Endothelial cell of umbilical vein (primary cell): ENCODE data around the gene LBHD2. TPM values are rescaled to one million over a fixed set of nuclear protein-coding genes. Genes with fewer than 3 reads are reported as not detected.
"Not testable (repeated sequence)": the region's sequence is repeated elsewhere in the genome, so short reads cannot be mapped to it uniquely, and the experiment has no call there.

ENCODE experiments used
- BruUV-seq: library from RNA; stranded (reverse); fragments of 400-500 nt; replicated peaks from 2 replicates; lab custom pipeline; 2021; lab: Mats Ljungman, UMichigan
- CTCF ChIA-PET: fragments of 300-600, 350-600 bp; sonication (Branson Sonifier 250); formaldehyde crosslinking; loops from one replicate; lab custom pipeline; 2021; ENCODE audit warnings: antibody characterized with exemption, inconsistent platforms; lab: Charles Lee
- POLR2A ChIA-PET: fragments of 300-600, 350-600 bp; sonication (Branson Sonifier 250); formaldehyde crosslinking; loops from one replicate; lab custom pipeline; 2021; ENCODE audit warnings: antibody characterized with exemption, inconsistent platforms; lab: Charles Lee
- DNase-seq: peaks from one replicate; pipeline ENCODE4 v3.0.0-alpha.2; 2011; ENCODE audit warnings: low read depth, low spot score
- FAIRE-seq: peaks from 2 replicates; lab custom pipeline; 2011; peaks lifted over from hg19 to GRCh38; lab: Jason Lieb, UNC
- H2AFZ ChIP-seq: 2 replicates; pipeline ENCODE4 v1.6.0; 2012; ENCODE audit warnings: low read depth, low read length, control low read depth, inconsistent platforms
- H3K27ac ChIP-seq: 2 replicates; pipeline ENCODE4 v1.5.1; 2011; ENCODE audit warnings: low read depth, mild to moderate bottlenecking, control low read depth, low read length, moderate library complexity; ENCODE audit not compliant: insufficient read depth
- H3K27me3 ChIP-seq, 2 experiments: 2 replicates each; pipeline versions ENCODE4 v1.6.0 to v1.6.1; 2011; ENCODE audit warnings: low read length in 2 of 2, mixed read lengths in 1 of 2; ENCODE audit not compliant: control insufficient read depth in 2 of 2, insufficient read depth in 2 of 2
- H3K36me3 ChIP-seq, 2 experiments: 2 replicates in 1 of 2; 3 replicates in 1 of 2; pipeline ENCODE4 v1.5.1; 2011; ENCODE audit warnings: low read length in 2 of 2, mild to moderate bottlenecking in 1 of 2, moderate library complexity in 1 of 2; ENCODE audit not compliant: control insufficient read depth in 2 of 2, insufficient read depth in 2 of 2; ENCODE audit errors: extremely low read depth in 1 of 2
- H3K4me1 ChIP-seq: 3 replicates; pipeline ENCODE4 v1.5.1; 2011; ENCODE audit warnings: mild to moderate bottlenecking, low read length; ENCODE audit not compliant: control insufficient read depth, insufficient read depth; ENCODE audit errors: extremely low read depth
- H3K4me2 ChIP-seq: 2 replicates; pipeline ENCODE4 v1.6.1; 2011; ENCODE audit warnings: low read length, control low read depth, mixed read lengths; ENCODE audit not compliant: insufficient read depth
- H3K4me3 ChIP-seq, 3 experiments: fragments of 200-600 bp in 1 of 3; sonication (generic), shearing (Covaris generic) in 1 of 3; replicated peaks in 1 of 3; 2 replicates each; pipeline ENCODE4 v1.5.1; 2011 to 2016; ENCODE audit warnings: control low read depth in 3 of 3, low read length in 3 of 3, mild to moderate bottlenecking in 2 of 3, inconsistent platforms in 1 of 3, low read depth in 1 of 3, moderate library complexity in 1 of 3; ENCODE audit not compliant: insufficient read depth in 1 of 3
- H3K79me2 ChIP-seq: 2 replicates; pipeline ENCODE4 v1.6.0; 2012; ENCODE audit warnings: low read length, inconsistent platforms; ENCODE audit not compliant: control insufficient read depth, insufficient read depth
- H3K9ac ChIP-seq: replicated peaks from 2 replicates; pipeline ENCODE3; 2011; ENCODE audit warnings: low read length, control low read depth; ENCODE audit not compliant: insufficient read depth; ENCODE audit errors: extremely low read depth
- H3K9me1 ChIP-seq: replicated peaks from 3 replicates; pipeline ENCODE4 v1.6.0; 2011; ENCODE audit warnings: mild to moderate bottlenecking, low read length; ENCODE audit not compliant: control insufficient read depth, insufficient read depth; ENCODE audit errors: extremely low read depth
- H3K9me3 ChIP-seq: replicated peaks from 2 replicates; pipeline ENCODE4 v1.5.1; 2012; ENCODE audit warnings: low read length, inconsistent platforms; ENCODE audit not compliant: control insufficient read depth, insufficient read depth
- H4K20me1 ChIP-seq: replicated peaks from 2 replicates; pipeline ENCODE3; 2011; ENCODE audit warnings: mild to moderate bottlenecking, low read length; ENCODE audit not compliant: control insufficient read depth, insufficient read depth; ENCODE audit errors: extremely low read depth
- CTCF ChIP-seq, 2 donors: IDR thresholded peaks; 1 replicate in 1 of 2; 2 replicates in 1 of 2; pipeline ENCODE4 v1.5.1; 2011; ENCODE audit warnings: low read length in 2 of 2, mild to moderate bottlenecking in 2 of 2, moderate library complexity in 2 of 2, control low read depth in 1 of 2, inconsistent platforms in 1 of 2, low read depth in 1 of 2; ENCODE audit not compliant: insufficient read depth in 1 of 2; ENCODE audit errors: extremely low read depth in 1 of 2
- EZH2 ChIP-seq: IDR thresholded peaks from 2 replicates; pipeline ENCODE4 v1.6.1; 2012; ENCODE audit warnings: borderline replicate concordance, low read depth, mild to moderate bottlenecking, moderate library complexity, low read length, inconsistent platforms; ENCODE audit not compliant: severe bottlenecking
- FOS ChIP-seq: IDR thresholded peaks from 2 replicates; pipeline ENCODE4 v1.6.1; 2011; ENCODE audit warnings: mild to moderate bottlenecking, low read length, moderate library complexity, borderline replicate concordance; ENCODE audit not compliant: insufficient read depth
- GATA2 ChIP-seq: IDR thresholded peaks from 2 replicates; pipeline ENCODE4 v1.7.0; 2011; ENCODE audit warnings: low read depth, mild to moderate bottlenecking, moderate library complexity, mixed read lengths, low read length; ENCODE audit not compliant: insufficient read length, insufficient read depth
- JUN ChIP-seq: IDR thresholded peaks from 2 replicates; pipeline ENCODE4 v1.6.1; 2011; ENCODE audit warnings: borderline replicate concordance, low read depth; ENCODE audit not compliant: insufficient read length, insufficient read depth
- MAX ChIP-seq: IDR thresholded peaks from 2 replicates; pipeline ENCODE4 v1.6.1; 2011; ENCODE audit not compliant: insufficient read depth, insufficient read length
- MYC ChIP-seq: IDR thresholded peaks from one replicate; pipeline ENCODE4 v1.6.1; 2011; ENCODE audit warnings: mild to moderate bottlenecking, low read depth, low read length
- POLR2A ChIP-seq: IDR thresholded peaks from 2 replicates; pipeline ENCODE4 v1.6.1; 2012; ENCODE audit warnings: low read depth, mild to moderate bottlenecking, control low read depth, low read length
- POLR2AphosphoS5 ChIP-seq: IDR thresholded peaks from 2 replicates; pipeline ENCODE4 v1.6.1; 2012; ENCODE audit warnings: low read depth, mild to moderate bottlenecking, control low read depth, low read length, moderate library complexity; ENCODE audit not compliant: insufficient read depth
- dilution Hi-C: fragments of 300-500 bp; cut with MboI; formaldehyde crosslinking; loops from one replicate; pipeline ENCODE4 v1.15.0; 2019; ENCODE audit warnings: low sequenced_read_pairs; ENCODE audit not compliant: extremely low pct_ligation_motif_present
- intact Hi-C: fragments of 100-400 bp; cut with micrococcal nuclease; formaldehyde crosslinking; loops from one replicate; pipeline ENCODE4 v1.10.0; 2022
- polyA plus RNA-seq, 4 experiments: library from polyadenylated mRNA; depleted of rRNA in 3 of 4; stranded (reverse) in 3 of 4; unstranded in 1 of 4; fragments of >200 nt; gene quantifications; 2 replicates each; pipeline versions ENCODE4 v1.2.1 to v1.2.3, GENCODE V29; 2011 to 2012; ENCODE audit warnings: missing spikeins in 1 of 4
- total RNA-seq: library from RNA; stranded (reverse); gene quantifications from 2 replicates; pipeline ENCODE4 v1.2.3, GENCODE V29; 2021

The LBHD2 gene
- total and polyA plus RNA-seq, 2 donors (not counting 3 experiments of a cell fraction or from before 2014, with no cell fraction given), result not detected

GRCh38 chr14:103118663-103119404 is 34.8 kb downstream of the LBHD2 start:
- Histone ChIP-seq H3K27ac (no peak overlapping the region), H2AFZ (no peak overlapping the region), H3K4me1 (peaks cover 26% of the 10 kb centered on the region), H3K4me2 (no peak overlapping the region), H3K9me3 (no peaks in the 10 kb centered on the region), H3K36me3 (no peaks in the 10 kb centered on the region), H4K20me1 (no peaks in the 10 kb centered on the region), H3K79me2 (no peaks in the 10 kb centered on the region), H3K9me1 (no peaks in the 10 kb centered on the region), H3K27me3 (no peaks in the 10 kb centered on the region), H3K4me3 (no peak overlapping the region), H3K9ac (no peak overlapping the region)
- dilution Hi-C loops, result no loop called here
- TF ChIP-seq POLR2A (no peak), FOS (no peak), MYC (no peak), CTCF (IDR thresholded peaks at IDR 0.05; ENCODE audit: extremely low read depth in 1 of 2, insufficient read depth in 1 of 2, low read depth in 1 of 2, low read length in 2 of 2) (no peak), JUN (no peak), GATA2 (no peak), POLR2AphosphoS5 (no peak), EZH2 (no peak), MAX (no peak)
- no peak for FAIRE-seq
- CTCF ChIA-PET, result interaction anchor here (1.2 to 2.2 kb wide), 4 partner anchors 8 to 16 kb away, joined by 3 to 33 read pairs (median 7); no protein-coding TSS in a partner anchor
- intact Hi-C loops, result no loop called here
- DNase-seq, result no peak
- BruUV-seq, result no TSS peak
- POLR2A ChIA-PET, result interaction anchor here (0.7 kb wide), 1 partner anchor 19 kb away, joined by 6 read pairs; no protein-coding TSS in a partner anchor

GRCh38 chr14:103119527-103119926 is 35.5 kb downstream of the LBHD2 start:
- H3K9ac ChIP-seq, H3K4me2 ChIP-seq, FAIRE-seq, H3K27ac ChIP-seq, H3K4me3 ChIP-seq, H3K9me1 ChIP-seq, H3K9me3 ChIP-seq, H3K27me3 ChIP-seq, dilution Hi-C loops, H2AFZ ChIP-seq, intact Hi-C loops, H3K36me3 ChIP-seq, H4K20me1 ChIP-seq, BruUV-seq, POLR2A ChIA-PET, DNase-seq, H3K79me2 ChIP-seq: not testable (repeated sequence)
- CTCF ChIA-PET, result interaction anchor here (2.2 kb wide), 1 partner anchor 14 kb away, joined by 15 read pairs; no protein-coding TSS in a partner anchor
- peaks cover 29% of the 10 kb centered on the region for H3K4me1 ChIP-seq
